IPS-15b (cell line): ENCODE results near the gene TYW3.

ENCODE experiments used
- H3K27me3 ChIP-seq: one replicate; pipeline ENCODE4 v1.6.1; 2013; ENCODE audit warnings: low read length; ENCODE audit not compliant: control insufficient read depth, insufficient read depth
- H3K36me3 ChIP-seq: one replicate; pipeline ENCODE4 v1.6.1; 2013; ENCODE audit warnings: low read length; ENCODE audit not compliant: control insufficient read depth, insufficient read depth
- H3K4me1 ChIP-seq: one replicate; pipeline ENCODE4 v1.6.1; 2013; ENCODE audit warnings: mild to moderate bottlenecking, low read length; ENCODE audit not compliant: control insufficient read depth, insufficient read depth
- H3K4me3 ChIP-seq: one replicate; pipeline ENCODE4 v1.5.1; 2013; ENCODE audit warnings: low read depth, low read length
- H3K9ac ChIP-seq: one replicate; pipeline ENCODE4 v1.6.1; 2013; ENCODE audit warnings: low read depth, mild to moderate bottlenecking, low read length
- H3K9me3 ChIP-seq: one replicate; pipeline ENCODE4 v1.6.1; 2013; ENCODE audit warnings: mild to moderate bottlenecking, low read length; ENCODE audit not compliant: control insufficient read depth, insufficient read depth

Gene TYW3

GRCh38 chr1:74811436-74812179, 78.7 kb downstream of the TYW3 start:
- H3K4me1 ChIP-seq = no peaks in the 10 kb centered on the region
- no peaks in the 10 kb centered on the region for H3K27me3 ChIP-seq
- H3K9ac ChIP-seq = no peak overlapping the region
- H3K4me3 ChIP-seq = no peak overlapping the region
- H3K36me3 ChIP-seq = no peaks in the 10 kb centered on the region
- H3K9me3 ChIP-seq = no peaks in the 10 kb centered on the region

GRCh38 chr1:74812180-74812541, 79.2 kb downstream of the TYW3 start:
- H3K4me1 ChIP-seq = no peaks in the 10 kb centered on the region
- H3K36me3 ChIP-seq = no peaks in the 10 kb centered on the region
- H3K9me3 ChIP-seq = no peaks in the 10 kb centered on the region
- no peaks in the 10 kb centered on the region for H3K27me3 ChIP-seq
- H3K9ac ChIP-seq = no peak overlapping the region
- no peak overlapping the region for H3K4me3 ChIP-seq
